ENCODE measurements around the gene C1orf105. TPM values are rescaled to one million over a fixed set of nuclear protein-coding genes. Genes with fewer than 3 reads are reported as not detected.

The C1orf105 gene
- total RNA-seq, 1 donor from 2014 or later = not detected

DNA sequence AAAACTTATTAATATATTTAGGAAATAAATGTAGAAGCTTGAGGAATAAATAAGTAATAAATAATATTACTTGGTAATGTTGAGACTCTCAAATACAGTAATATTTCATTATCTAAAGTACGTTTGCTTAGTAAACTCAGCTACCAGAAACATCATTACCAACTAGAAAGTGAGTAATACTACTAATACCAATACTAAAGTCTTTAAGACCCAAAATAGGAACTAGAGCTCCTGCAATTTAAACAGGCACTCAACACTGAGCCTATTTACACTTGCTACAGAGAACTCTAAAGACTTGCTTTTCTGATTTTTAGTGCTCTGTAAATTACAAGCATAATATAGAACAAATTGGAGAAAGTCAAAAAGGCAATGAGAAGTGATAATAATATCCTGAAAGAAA is 13.5 kb upstream of the C1orf105 start:
- Histone ChIP-seq H3K4me1 (no peaks in the 10 kb centered on the region), H3K79me2 (ENCODE audit: low read depth) (no peaks in the 10 kb centered on the region), H3K9me3 (ENCODE audit: low read depth) (no peaks in the 10 kb centered on the region), H3K27me3 (no peaks in the 10 kb centered on the region), H3K36me3 (no peaks in the 10 kb centered on the region), H3F3A (ENCODE audit: low read depth) (no peaks in the 10 kb centered on the region), H3K9ac (no peak overlapping the region), H2AFZ (replicated peaks) (no peak overlapping the region), H3K27ac (no peak overlapping the region), H3K4me3 (no peak overlapping the region), H4K20me1 (ENCODE audit: low read depth) (no peaks in the 10 kb centered on the region), H3K4me2 (no peak overlapping the region)
- Mint-ChIP-seq H3K4me1 (no peaks in the 10 kb centered on the region), H3K9me3 (no peaks in the 10 kb centered on the region), H3K4me3 (no peak overlapping the region), H3K36me3 (no peaks in the 10 kb centered on the region), H3K27me3 (ENCODE audit: insufficient read depth, low read depth) (peaks cover 2% of the 10 kb centered on the region), H3K27ac (no peak overlapping the region)
- no peak for DNase-seq (ENCODE audit: low spot score)
- TF ChIP-seq EZH2 (IDR thresholded peaks at IDR 0.05) (no peak), EZH2phosphoT487 (IDR thresholded peaks at IDR 0.05) (no peak)
- TF ChIP-seq, protein P1, sequence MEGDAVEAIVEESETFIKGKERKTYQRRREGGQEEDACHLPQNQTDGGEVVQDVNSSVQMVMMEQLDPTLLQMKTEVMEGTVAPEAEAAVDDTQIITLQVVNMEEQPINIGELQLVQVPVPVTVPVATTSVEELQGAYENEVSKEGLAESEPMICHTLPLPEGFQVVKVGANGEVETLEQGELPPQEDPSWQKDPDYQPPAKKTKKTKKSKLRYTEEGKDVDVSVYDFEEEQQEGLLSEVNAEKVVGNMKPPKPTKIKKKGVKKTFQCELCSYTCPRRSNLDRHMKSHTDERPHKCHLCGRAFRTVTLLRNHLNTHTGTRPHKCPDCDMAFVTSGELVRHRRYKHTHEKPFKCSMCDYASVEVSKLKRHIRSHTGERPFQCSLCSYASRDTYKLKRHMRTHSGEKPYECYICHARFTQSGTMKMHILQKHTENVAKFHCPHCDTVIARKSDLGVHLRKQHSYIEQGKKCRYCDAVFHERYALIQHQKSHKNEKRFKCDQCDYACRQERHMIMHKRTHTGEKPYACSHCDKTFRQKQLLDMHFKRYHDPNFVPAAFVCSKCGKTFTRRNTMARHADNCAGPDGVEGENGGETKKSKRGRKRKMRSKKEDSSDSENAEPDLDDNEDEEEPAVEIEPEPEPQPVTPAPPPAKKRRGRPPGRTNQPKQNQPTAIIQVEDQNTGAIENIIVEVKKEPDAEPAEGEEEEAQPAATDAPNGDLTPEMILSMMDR (IDR thresholded peaks at IDR 0.05) = no peak

- H3K4me3 Mint-ChIP-seq = no peak overlapping the region
- TF ChIP-seq EZH2 (IDR thresholded peaks at IDR 0.05) (no peak), EZH2phosphoT487 (IDR thresholded peaks at IDR 0.05) (no peak)
- TF ChIP-seq, protein P1 (IDR thresholded peaks at IDR 0.05) = no peak
- Histone ChIP-seq H3K27ac (no peak overlapping the region), H4K20me1 (ENCODE audit: low read depth) (no peaks in the 10 kb centered on the region), H3K79me2 (ENCODE audit: low read depth) (no peaks in the 10 kb centered on the region), H3K36me3 (no peaks in the 10 kb centered on the region), H3K9me3 (ENCODE audit: low read depth) (no peaks in the 10 kb centered on the region), H3K27me3 (no peaks in the 10 kb centered on the region), H3K4me3 (no peak overlapping the region), H3F3A (ENCODE audit: low read depth) (no peaks in the 10 kb centered on the region), H2AFZ (replicated peaks) (no peak overlapping the region), H3K9ac (no peak overlapping the region), H3K4me1 (no peaks in the 10 kb centered on the region), H3K4me2 (no peak overlapping the region)
- no peak overlapping the region for H3K27ac Mint-ChIP-seq
- H3K9me3 Mint-ChIP-seq = no peaks in the 10 kb centered on the region
- no peaks in the 10 kb centered on the region for H3K36me3 Mint-ChIP-seq
- no peaks in the 10 kb centered on the region for H3K4me1 Mint-ChIP-seq
- H3K27me3 Mint-ChIP-seq (ENCODE audit: insufficient read depth, low read depth) = peaks cover 2% of the 10 kb centered on the region
- DNase-seq (ENCODE audit: low spot score) = no peak
Measured at GRCh38 chr1:172408958-172409357, 11.5 kb upstream of the C1orf105 start.

- H2AFZ ChIP-seq (replicated peaks) = no peak overlapping the region
- H3K27me3 Mint-ChIP-seq (ENCODE audit: insufficient read depth, low read depth) = peaks cover 2% of the 10 kb centered on the region
- TF ChIP-seq, protein P1 (IDR thresholded peaks at IDR 0.05) = no peak
- TF ChIP-seq EZH2 (IDR thresholded peaks at IDR 0.05) (no peak), EZH2phosphoT487 (IDR thresholded peaks at IDR 0.05) (no peak)
- H3K9me3 Mint-ChIP-seq = no peaks in the 10 kb centered on the region
- H3K27ac Mint-ChIP-seq = no peak overlapping the region
- no peaks in the 10 kb centered on the region for H3K4me1 Mint-ChIP-seq
- no peak overlapping the region for H3K4me3 ChIP-seq
- no peaks in the 10 kb centered on the region for H4K20me1 ChIP-seq (ENCODE audit: low read depth)
- no peak overlapping the region for H3K4me3 Mint-ChIP-seq
- H3K27ac ChIP-seq = no peak overlapping the region
- no peaks in the 10 kb centered on the region for H3K27me3 ChIP-seq
- no peak for DNase-seq (ENCODE audit: low spot score)
- no peaks in the 10 kb centered on the region for H3K36me3 ChIP-seq
- H3K36me3 Mint-ChIP-seq = no peaks in the 10 kb centered on the region
- H3K9ac ChIP-seq = no peak overlapping the region
- H3K4me2 ChIP-seq = no peak overlapping the region
- no peaks in the 10 kb centered on the region for H3K79me2 ChIP-seq (ENCODE audit: low read depth)
- no peaks in the 10 kb centered on the region for H3K4me1 ChIP-seq
- no peaks in the 10 kb centered on the region for H3F3A ChIP-seq (ENCODE audit: low read depth)
- H3K9me3 ChIP-seq (ENCODE audit: low read depth) = no peaks in the 10 kb centered on the region
Measured at GRCh38 chr1:172410027-172410426, 10.5 kb upstream of the C1orf105 start.

Measured in neural progenitor cell (in vitro differentiated cells).